ENCODE results near the gene PHOSPHO2.
"Not testable (repeated sequence)": the region's sequence is repeated elsewhere in the genome, so short reads cannot be mapped to it uniquely, and the experiment has no call there.

PHOSPHO2 gene

DNA sequence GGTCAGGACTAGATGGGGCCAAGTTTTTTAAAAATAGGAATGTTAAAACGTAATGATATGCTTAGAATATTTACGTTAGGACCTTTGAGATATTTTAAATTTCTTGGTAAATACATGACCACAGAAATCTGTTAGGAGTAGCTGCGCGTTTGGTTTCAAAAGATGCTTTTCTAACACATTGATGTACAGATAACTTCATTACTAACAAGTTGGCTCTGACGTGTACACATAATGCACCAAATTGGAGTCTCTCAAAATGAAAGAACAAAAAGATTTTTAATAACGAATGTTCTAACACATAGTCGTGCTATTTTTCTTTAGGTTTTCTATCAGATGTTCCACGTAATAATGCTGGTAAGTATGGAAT is 608 bp downstream of the PHOSPHO2 start:
- peak overlapping the region; percentile 75 for H3K4me3 ChIP-seq (ENCODE audit: low read depth, low read length)
- no peak for DNase-seq (ENCODE audit: low read depth)
- TF ChIP-seq, protein P1, sequence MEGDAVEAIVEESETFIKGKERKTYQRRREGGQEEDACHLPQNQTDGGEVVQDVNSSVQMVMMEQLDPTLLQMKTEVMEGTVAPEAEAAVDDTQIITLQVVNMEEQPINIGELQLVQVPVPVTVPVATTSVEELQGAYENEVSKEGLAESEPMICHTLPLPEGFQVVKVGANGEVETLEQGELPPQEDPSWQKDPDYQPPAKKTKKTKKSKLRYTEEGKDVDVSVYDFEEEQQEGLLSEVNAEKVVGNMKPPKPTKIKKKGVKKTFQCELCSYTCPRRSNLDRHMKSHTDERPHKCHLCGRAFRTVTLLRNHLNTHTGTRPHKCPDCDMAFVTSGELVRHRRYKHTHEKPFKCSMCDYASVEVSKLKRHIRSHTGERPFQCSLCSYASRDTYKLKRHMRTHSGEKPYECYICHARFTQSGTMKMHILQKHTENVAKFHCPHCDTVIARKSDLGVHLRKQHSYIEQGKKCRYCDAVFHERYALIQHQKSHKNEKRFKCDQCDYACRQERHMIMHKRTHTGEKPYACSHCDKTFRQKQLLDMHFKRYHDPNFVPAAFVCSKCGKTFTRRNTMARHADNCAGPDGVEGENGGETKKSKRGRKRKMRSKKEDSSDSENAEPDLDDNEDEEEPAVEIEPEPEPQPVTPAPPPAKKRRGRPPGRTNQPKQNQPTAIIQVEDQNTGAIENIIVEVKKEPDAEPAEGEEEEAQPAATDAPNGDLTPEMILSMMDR (IDR thresholded peaks at IDR 0.05; ENCODE audit: low read depth, low read length, missing control alignments) = no peak

DNA sequence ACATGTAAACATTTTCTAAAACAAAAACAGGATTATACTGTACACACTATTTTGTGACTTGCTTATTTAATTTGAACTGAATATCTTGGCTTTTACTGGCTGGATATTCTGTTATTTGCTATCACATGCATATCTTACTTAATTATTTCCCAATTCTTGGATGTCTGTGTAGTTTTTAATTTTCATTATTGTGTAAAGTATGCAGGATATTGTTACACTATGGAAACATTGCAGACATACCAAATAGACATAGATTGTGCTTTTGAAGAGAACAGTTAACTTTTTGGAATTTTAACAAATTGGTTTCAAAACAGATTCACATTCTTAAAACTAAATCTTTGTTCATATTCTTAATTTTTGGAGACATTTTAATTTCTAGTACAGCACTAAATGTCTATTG is 2.1 kb downstream of the PHOSPHO2 start:
- H3K4me3 ChIP-seq (ENCODE audit: low read depth, low read length) = no peak overlapping the region
- no peak for DNase-seq (ENCODE audit: low read depth)
- TF ChIP-seq, protein P1 (IDR thresholded peaks at IDR 0.05; ENCODE audit: low read depth, low read length, missing control alignments) = no peak

DNA sequence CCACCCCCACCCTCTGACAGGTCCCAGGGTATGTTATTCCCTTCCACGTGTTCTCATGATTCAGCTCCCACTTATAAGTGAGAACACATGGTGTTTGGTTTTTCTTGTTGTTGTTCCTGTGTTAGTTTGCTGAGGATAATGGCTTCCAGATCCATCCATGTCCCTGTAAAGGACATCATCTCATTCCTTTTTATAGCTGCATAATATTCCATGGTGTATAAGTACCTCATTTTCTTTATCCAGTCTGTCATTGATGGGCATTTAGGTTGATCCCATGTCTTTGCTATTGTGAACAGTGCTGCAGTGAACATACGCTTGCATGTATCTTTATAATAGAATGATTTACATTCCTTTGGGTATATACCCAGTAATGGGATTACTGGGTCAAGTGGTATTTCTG is 4.9 kb downstream of the PHOSPHO2 start:
- H3K4me3 ChIP-seq (ENCODE audit: low read depth, low read length); DNase-seq (ENCODE audit: low read depth): not testable (repeated sequence)

DNA sequence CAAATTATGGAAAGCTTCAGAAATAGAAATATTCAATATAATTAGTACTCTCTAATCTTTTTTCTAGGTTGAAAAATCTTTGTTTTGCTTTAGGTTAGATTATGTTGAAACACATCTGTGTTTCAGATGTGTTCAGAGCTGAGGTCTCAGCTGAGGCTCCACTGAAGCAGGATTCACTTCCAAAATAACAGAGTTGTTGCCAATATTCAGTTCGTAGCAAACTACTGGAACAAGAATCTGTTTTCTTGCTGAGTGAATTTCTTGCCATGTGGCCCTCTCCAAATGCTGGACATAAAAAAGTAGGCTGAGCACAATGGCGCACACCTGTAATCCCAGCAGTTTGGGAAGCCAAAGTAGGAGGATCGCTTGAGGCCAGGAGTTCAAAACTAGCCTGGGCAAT is 8.7 kb downstream of the PHOSPHO2 start:
- TF ChIP-seq, protein P1 (IDR thresholded peaks at IDR 0.05; ENCODE audit: low read depth, low read length, missing control alignments) = no peak
- no peak overlapping the region for H3K4me3 ChIP-seq (ENCODE audit: low read depth, low read length)
- no peak for DNase-seq (ENCODE audit: low read depth)

DNA sequence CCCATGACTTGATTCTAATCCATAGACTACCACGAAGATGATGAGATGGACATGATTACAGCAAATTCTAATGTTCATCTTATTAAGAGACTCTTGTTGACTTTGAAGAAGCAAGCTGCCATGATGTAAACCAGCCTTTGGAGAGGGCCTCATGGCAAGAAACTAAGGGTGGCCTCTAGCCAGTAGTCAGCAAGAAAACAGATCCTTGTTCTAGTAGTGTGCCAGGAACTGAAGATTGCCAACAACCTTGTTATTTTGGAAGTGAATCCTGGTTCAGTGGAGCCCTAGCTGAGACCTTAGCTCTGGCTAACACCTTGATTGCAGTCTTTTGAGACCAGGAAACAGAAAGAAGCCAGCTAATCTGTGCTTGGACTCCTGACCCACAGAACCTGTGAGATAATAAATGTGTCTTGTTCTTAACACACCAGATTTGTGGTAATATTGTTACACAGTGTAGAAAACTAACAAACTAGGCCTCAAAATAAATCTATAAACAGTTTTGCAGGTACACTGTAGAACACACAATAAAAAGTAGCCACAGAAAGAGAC is 10.0 kb downstream of the PHOSPHO2 start:
- DNase-seq (ENCODE audit: low read depth) = no peak
- no peak overlapping the region for H3K4me3 ChIP-seq (ENCODE audit: low read depth, low read length)
- TF ChIP-seq, protein P1 (IDR thresholded peaks at IDR 0.05; ENCODE audit: low read depth, low read length, missing control alignments) = no peak

DNA sequence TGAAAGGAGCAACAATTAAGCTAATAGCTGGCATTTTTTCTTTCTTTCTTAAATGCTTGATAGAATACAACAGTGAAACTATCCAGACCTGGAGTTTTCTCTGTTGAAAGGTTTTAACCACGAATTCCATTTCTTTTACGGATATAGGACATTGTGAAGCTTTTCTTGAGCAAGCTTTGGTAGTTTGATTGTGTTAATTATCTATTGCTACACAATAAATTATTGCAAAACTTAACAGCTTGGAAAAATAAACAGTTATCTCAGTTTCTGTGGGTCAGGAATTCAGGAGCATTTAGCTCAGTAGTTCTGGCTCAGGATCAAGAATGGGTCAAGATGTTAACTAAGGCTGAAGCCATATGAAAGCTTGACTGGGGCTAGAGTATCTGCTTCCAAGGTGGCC is 11.7 kb downstream of the PHOSPHO2 start:
- DNase-seq (ENCODE audit: low read depth) = no peak
- TF ChIP-seq, protein P1 (IDR thresholded peaks at IDR 0.05; ENCODE audit: low read depth, low read length, missing control alignments) = no peak
- H3K4me3 ChIP-seq (ENCODE audit: low read depth, low read length) = no peak overlapping the region

DNA sequence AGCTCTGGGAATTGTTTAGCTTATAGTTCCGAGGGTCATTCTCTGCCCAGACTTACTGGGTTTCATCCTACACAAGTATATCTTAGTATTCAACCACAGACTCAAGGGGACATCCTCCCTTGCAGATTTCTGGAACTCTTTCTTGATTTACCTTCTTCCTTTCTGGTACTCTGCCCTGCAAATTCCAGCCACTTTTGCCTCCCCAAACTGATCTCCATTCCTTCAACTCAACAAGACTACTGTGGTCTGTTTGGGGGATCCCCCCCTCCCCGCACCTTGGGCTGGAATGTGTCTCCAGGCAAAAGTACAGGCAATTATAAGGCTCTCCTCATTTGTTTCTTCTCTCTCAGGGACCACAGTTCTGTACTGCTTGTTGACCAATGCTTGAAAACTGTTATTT is 13.4 kb downstream of the PHOSPHO2 start:
- TF ChIP-seq, protein P1 (IDR thresholded peaks at IDR 0.05; ENCODE audit: low read depth, low read length, missing control alignments) = no peak
- no peak for DNase-seq (ENCODE audit: low read depth)
- no peak overlapping the region for H3K4me3 ChIP-seq (ENCODE audit: low read depth, low read length)

Measured in GM12864 (cell line).